B cell (primary cell): ENCODE results near the gene ANKRD33B.

Source experiments
- CTCF ChIP-seq: fragments of 200-600 bp; IDR thresholded peaks from one replicate; pipeline ENCODE4 v1.8.0; 2022; ENCODE audit warnings: antibody characterized with exemption, mild to moderate bottlenecking
- EZH2 ChIP-seq: IDR thresholded peaks from 2 replicates; pipeline ENCODE4 v1.6.1; 2012; ENCODE audit warnings: borderline replicate concordance, low read depth, mild to moderate bottlenecking, moderate library complexity, low read length; ENCODE audit not compliant: insufficient read depth, poor library complexity, severe bottlenecking

GRCh38 chr5:10680876-10681481 lies 117.1 kb downstream of the ANKRD33B start:
- TF ChIP-seq CTCF (no peak), EZH2 (no peak)
